Smooth muscle cell (in vitro differentiated cells): ENCODE data around the gene RNF186. TPM values are rescaled to one million over a fixed set of nuclear protein-coding genes. Genes with fewer than 3 reads are reported as not detected.

ENCODE experiments used
- DNase-seq: peaks from one replicate; lab custom pipeline; 2025; ENCODE audit not compliant: unreplicated experiment; lab: John Stamatoyannopoulos, UW
- H2AFZ ChIP-seq: fragments of 200-600 bp; sonication (generic); 2 replicates; pipeline ENCODE4 v1.6.0; 2016; ENCODE audit warnings: antibody characterized with exemption, low read depth, mild to moderate bottlenecking
- H3F3A ChIP-seq: fragments of 200-600 bp; sonication (generic); 2 replicates; pipeline ENCODE4 v1.6.0; 2017; ENCODE audit warnings: antibody characterized with exemption, low read depth
- H3K27ac ChIP-seq: fragments of 200-600 bp; sonication (generic); 2 replicates; pipeline ENCODE4 v1.5.1; 2016; ENCODE audit warnings: low read depth, mild to moderate bottlenecking
- H3K27me3 ChIP-seq: fragments of 200-600 bp; sonication (generic); 2 replicates; pipeline ENCODE4 v1.6.1; 2016; ENCODE audit warnings: low read depth, mild to moderate bottlenecking
- H3K36me3 ChIP-seq: fragments of 200-600 bp; sonication (generic); 2 replicates; pipeline ENCODE4 v1.5.1; 2016; ENCODE audit warnings: low read depth
- H3K4me1 ChIP-seq: fragments of 200-600 bp; sonication (generic); 2 replicates; pipeline ENCODE4 v1.5.1; 2016; ENCODE audit warnings: low read depth
- H3K4me2 ChIP-seq: fragments of 200-600 bp; sonication (generic); 2 replicates; pipeline ENCODE4 v1.6.0; 2016; ENCODE audit warnings: mild to moderate bottlenecking
- H3K4me3 ChIP-seq: fragments of 200-600 bp; sonication (generic); 2 replicates; pipeline ENCODE4 v1.5.1; 2016; ENCODE audit warnings: mild to moderate bottlenecking
- H3K79me2 ChIP-seq: fragments of 200-600 bp; sonication (generic); 2 replicates; pipeline ENCODE4 v1.6.0; 2016; ENCODE audit warnings: low read depth, mild to moderate bottlenecking
- H3K9ac ChIP-seq: fragments of 200-600 bp; sonication (generic); 2 replicates; pipeline ENCODE4 v1.6.0; 2016; ENCODE audit warnings: low read depth
- H3K9me3 ChIP-seq: fragments of 200-600 bp; sonication (generic); replicated peaks from 2 replicates; pipeline ENCODE4 v1.5.1; 2016; ENCODE audit warnings: low read depth
- H4K20me1 ChIP-seq: fragments of 200-600 bp; sonication (generic); 2 replicates; pipeline ENCODE4 v1.6.0; 2016; ENCODE audit warnings: low read depth
- CTCF ChIP-seq: fragments of 200-600 bp; sonication (generic); IDR thresholded peaks from 2 replicates; pipeline ENCODE4 v1.5.1; 2017; ENCODE audit warnings: borderline replicate concordance, mild to moderate bottlenecking, antibody characterized with exemption; ENCODE audit not compliant: insufficient read depth, poor library complexity, severe bottlenecking
- WGBS: methylation state at CpG from one replicate; pipeline ENCODE4 v1.1.7; 2016; ENCODE audit warnings: low lambda C conversion rate; 5-methylcytosine and 5-hydroxymethylcytosine counted together
- polyA plus RNA-seq: library from polyadenylated mRNA; unstranded; fragments of >200 nt; fragmentation: Nextera tagmentation; extraction: Ambion mirVana; gene quantifications from 2 replicates; pipeline ENCODE4 v1.2.1, GENCODE V29; 2016
- total RNA-seq: library from RNA; depleted of rRNA; stranded (reverse); fragments of >200 nt; gene quantifications from 2 replicates; pipeline ENCODE4 v1.2.3, GENCODE V29; 2014

Gene RNF186
- total and polyA plus RNA-seq, 2 experiments from 2014 or later = not detected

GRCh38 chr1:19770436-19771190 is 44.5 kb downstream of the RNF186 start:
- no peak overlapping the region for H3K4me3 ChIP-seq
- H3K4me1 ChIP-seq = peaks cover 12% of the 10 kb centered on the region
- no peak overlapping the region for H2AFZ ChIP-seq
- peaks cover 7% of the 10 kb centered on the region for H3F3A ChIP-seq
- no peaks in the 10 kb centered on the region for H3K36me3 ChIP-seq
- H3K9me3 ChIP-seq = no peaks in the 10 kb centered on the region
- no peaks in the 10 kb centered on the region for H3K27me3 ChIP-seq
- no peaks in the 10 kb centered on the region for H4K20me1 ChIP-seq
- no peak overlapping the region for H3K9ac ChIP-seq
- 87% methylated on average over 10 of the region's 10 CpGs for WGBS
- no peak for DNase-seq
- H3K27ac ChIP-seq = no peak overlapping the region
- H3K79me2 ChIP-seq = no peaks in the 10 kb centered on the region
- no peak overlapping the region for H3K4me2 ChIP-seq
- TF ChIP-seq CTCF = no peak

GRCh38 chr1:19769211-19769932 is 45.7 kb downstream of the RNF186 start:
- H3K27me3 ChIP-seq = no peaks in the 10 kb centered on the region
- H3K79me2 ChIP-seq = no peaks in the 10 kb centered on the region
- no peak for TF ChIP-seq CTCF
- no peak for DNase-seq
- H3K9ac ChIP-seq = no peak overlapping the region
- H3K4me1 ChIP-seq = peaks cover 12% of the 10 kb centered on the region
- H3F3A ChIP-seq = peaks cover 7% of the 10 kb centered on the region
- H3K36me3 ChIP-seq = no peaks in the 10 kb centered on the region
- H3K4me2 ChIP-seq = no peak overlapping the region
- H3K4me3 ChIP-seq = no peak overlapping the region
- H4K20me1 ChIP-seq = no peaks in the 10 kb centered on the region
- WGBS = 74% methylated on average over 10 of the region's 10 CpGs
- H3K27ac ChIP-seq = no peak overlapping the region
- H3K9me3 ChIP-seq = no peaks in the 10 kb centered on the region
- H2AFZ ChIP-seq = no peak overlapping the region

GRCh38 chr1:19768353-19769210 is 46.5 kb downstream of the RNF186 start:
- no peak for DNase-seq
- no peaks in the 10 kb centered on the region for H3K27me3 ChIP-seq
- no peak for TF ChIP-seq CTCF
- no peaks in the 10 kb centered on the region for H4K20me1 ChIP-seq
- H3K79me2 ChIP-seq = no peaks in the 10 kb centered on the region
- H3K36me3 ChIP-seq = no peaks in the 10 kb centered on the region
- H3K9me3 ChIP-seq = no peaks in the 10 kb centered on the region
- no peak overlapping the region for H3K27ac ChIP-seq
- no peak overlapping the region for H3K4me2 ChIP-seq
- WGBS = 71% methylated on average over 18 of the region's 18 CpGs
- peaks cover 7% of the 10 kb centered on the region for H3F3A ChIP-seq
- peaks cover 12% of the 10 kb centered on the region for H3K4me1 ChIP-seq
- no peak overlapping the region for H3K4me3 ChIP-seq
- H3K9ac ChIP-seq = no peak overlapping the region
- peak overlapping the region; percentile 24 for H2AFZ ChIP-seq
